K562 (cell line): ENCODE results near the gene MUC5B. TPM values are rescaled to one million over a fixed set of nuclear protein-coding genes. Genes with fewer than 3 reads are reported as not detected.

ENCODE experiments used
- ATAC-seq: fragments of 200-7000 bp; cut with Tn5 transposase; 3 replicates; pipeline ENCODE4 v1.9.1; 2020; ENCODE audit warnings: moderate library complexity
- BruUV-seq: library from RNA; stranded (reverse); fragments of 400-500 nt; replicated peaks from 2 replicates; lab custom pipeline; 2021; lab: Mats Ljungman, UMichigan
- CTCF ChIA-PET: fragments of 300-600 bp; formaldehyde crosslinking; extraction: SDS; loops from one replicate; lab custom pipeline; 2021; ENCODE audit warnings: low intra/inter-chr PET ratio; lab: Yijun Ruan, JAX
- POLR2A ChIA-PET: fragments of 300-600, 350-650 bp; sonication (Branson Sonifier 250); formaldehyde crosslinking; extraction: SDS; loops from one replicate; lab custom pipeline; 2021; ENCODE audit warnings: antibody characterized with exemption, inconsistent platforms; lab: Yijun Ruan, JAX
- DNase-seq, 4 experiments: peaks; one replicate each; pipeline versions ENCODE4 v3.0.0 to v3.0.0-alpha.2; 2011 to 2018; ENCODE audit warnings: low spot score in 3 of 4, mixed read lengths in 3 of 4; ENCODE audit errors: extremely low read depth in 1 of 4
- FAIRE-seq: peaks from 2 replicates; lab custom pipeline; 2011; peaks lifted over from hg19 to GRCh38; lab: Jason Lieb, UNC
- H2AFZ ChIP-seq: 2 replicates; pipeline ENCODE4 v1.6.0; 2011; ENCODE audit warnings: low read depth, low read length, control low read depth, inconsistent platforms
- H3K27ac ChIP-seq: fragments of 200-600 bp; 3 replicates; pipeline ENCODE4 v1.8.0; 2011; ENCODE audit warnings: low read depth, mild to moderate bottlenecking, control low read depth, inconsistent platforms, low read length, moderate library complexity, mixed read lengths; ENCODE audit errors: extremely low read depth
- H3K27me3 ChIP-seq, 2 experiments: fragments of 300-600 bp in 1 of 2; 2 replicates in 1 of 2; 3 replicates in 1 of 2; pipeline versions ENCODE4 v1.6.0 to v1.8.0; 2011; ENCODE audit warnings: inconsistent platforms in 2 of 2, low read length in 2 of 2, mild to moderate bottlenecking in 1 of 2, mixed read lengths in 1 of 2, moderate library complexity in 1 of 2; ENCODE audit not compliant: control insufficient read depth in 2 of 2, insufficient read depth in 2 of 2
- H3K36me3 ChIP-seq: fragments of 300-600 bp; 3 replicates; pipeline ENCODE4 v1.8.0; 2011; ENCODE audit warnings: mild to moderate bottlenecking, low read length, inconsistent platforms; ENCODE audit not compliant: control insufficient read depth, insufficient read depth
- H3K4me1 ChIP-seq, 2 experiments: fragments of 200-600 bp in 1 of 2; replicated peaks in 1 of 2; 2 replicates in 1 of 2; 3 replicates in 1 of 2; pipeline versions ENCODE4 v1.5.1 to v1.8.0; 2011; ENCODE audit warnings: inconsistent platforms in 2 of 2, low read length in 2 of 2, mild to moderate bottlenecking in 1 of 2, mixed read lengths in 1 of 2, moderate library complexity in 1 of 2; ENCODE audit not compliant: control insufficient read depth in 2 of 2, insufficient read depth in 2 of 2
- H3K4me2 ChIP-seq: 2 replicates; pipeline ENCODE4 v1.6.1; 2011; ENCODE audit warnings: low read length, control low read depth, inconsistent platforms, mixed read lengths; ENCODE audit not compliant: insufficient read depth
- H3K4me3 ChIP-seq: fragments of 200-600 bp; sonication (generic), shearing (Covaris generic); 2 replicates; pipeline ENCODE4 v1.5.1; 2016; ENCODE audit warnings: control low read depth, inconsistent platforms
- H3K79me2 ChIP-seq: fragments of 200-600 bp; 3 replicates; pipeline ENCODE4 v1.8.0; 2011; ENCODE audit warnings: low read length, inconsistent platforms; ENCODE audit not compliant: control insufficient read depth, insufficient read depth
- H3K9ac ChIP-seq, 2 experiments: 2 replicates each; pipeline versions ENCODE4 v1.6.0 to v1.6.1; 2011; ENCODE audit warnings: low read depth in 2 of 2, low read length in 2 of 2, control low read depth in 1 of 2, inconsistent platforms in 1 of 2, mild to moderate bottlenecking in 1 of 2, mixed read lengths in 1 of 2; ENCODE audit not compliant: insufficient read depth in 1 of 2
- H3K9me1 ChIP-seq: one replicate; pipeline ENCODE4 v1.6.0; 2011; ENCODE audit warnings: inconsistent platforms, mild to moderate bottlenecking, low read length, moderate library complexity; ENCODE audit not compliant: control insufficient read depth, insufficient read depth
- H3K9me3 ChIP-seq: replicated peaks from 2 replicates; pipeline ENCODE4 v1.5.1; 2011; ENCODE audit warnings: low read depth, low read length, inconsistent platforms; ENCODE audit not compliant: control insufficient read depth, insufficient read depth
- H4K20me1 ChIP-seq: replicated peaks from 2 replicates; pipeline ENCODE4 v1.6.1; 2011; ENCODE audit warnings: low read length, inconsistent platforms, mixed read lengths; ENCODE audit not compliant: control insufficient read depth, insufficient read depth
- BRF1 ChIP-seq: IDR thresholded peaks from 3 replicates; pipeline ENCODE4 v1.6.1; 2011; ENCODE audit warnings: borderline replicate concordance, mild to moderate bottlenecking; ENCODE audit not compliant: insufficient read length; ENCODE audit errors: extremely low read depth
- ELK1 ChIP-seq: sonication (generic); formaldehyde crosslinking; IDR thresholded peaks from 2 replicates; pipeline ENCODE4 v1.8.1; 2022; ENCODE audit warnings: missing genetic modification reagents
- EWSR1 ChIP-seq: fragments of 450-650 bp; IDR thresholded peaks from 2 replicates; pipeline ENCODE4 v1.6.1; 2018; ENCODE audit warnings: borderline replicate concordance, mild to moderate bottlenecking, low read depth, moderate library complexity; ENCODE audit not compliant: partially characterized antibody
- ZNF384 ChIP-seq: IDR thresholded peaks from 2 replicates; pipeline ENCODE4 v1.6.1; 2012; ENCODE audit warnings: low read depth, low read length, improper control_type of control experiment
- WGBS: fragments of 100-300 bp; shearing (Covaris generic); methylation state at CpG from one replicate; pipeline ENCODE4 v1.1.6; 2016; ENCODE audit warnings: low coverage, mixed read lengths; ENCODE audit not compliant: insufficient coverage; ENCODE audit errors: missing lambda C conversion rate; 5-methylcytosine and 5-hydroxymethylcytosine counted together
- in situ Hi-C: fragments of 300-500 bp; cut with MboI; formaldehyde crosslinking; loops from 4 replicates; pipeline ENCODE4 v1.15.0; 2018; ENCODE audit warnings: inconsistent platforms, mixed read lengths
- intact Hi-C: fragments of 100-400 bp; cut with micrococcal nuclease; formaldehyde crosslinking; loops from 2 replicates; pipeline ENCODE4 v1.14.2; 2022
- polyA plus RNA-seq, 8 experiments: library from polyadenylated mRNA; depleted of rRNA in 4 of 8; stranded (reverse) in 5 of 8; unstranded in 3 of 8; fragments of >200 nt; fragmentation: Nextera tagmentation in 2 of 8; fragmentation: Illumina TruSeq in 1 of 8; extraction: Ambion mirVana in 2 of 8; extraction: Trizol in 1 of 8; gene quantifications; 2 replicates each; pipeline versions ENCODE4 v1.2.1 to v1.2.3, GENCODE V29; 2011 to 2014; ENCODE audit warnings: inconsistent platforms in 1 of 8, missing spikeins in 1 of 8
- total RNA-seq, 7 experiments: library from RNA; depleted of rRNA in 6 of 7; stranded (reverse); fragments of >200 nt in 6 of 7; fragmentation: Illumina TruSeq in 2 of 7; extraction: Trizol in 2 of 7; gene quantifications; 2 replicates each; pipeline versions ENCODE4 v1.2.1 to v1.2.3, GENCODE V29; 2011 to 2021; ENCODE audit warnings: low replicate concordance in 1 of 7
- TF ChIP-seq, protein P1 (sequence below): fragments of 450-650 bp; IDR thresholded peaks from 2 replicates; pipeline ENCODE4 v1.6.1; 2016; ENCODE audit warnings: mild to moderate bottlenecking
- TF ChIP-seq, protein P2 (sequence below): fragments of 450-650 bp; formaldehyde crosslinking; IDR thresholded peaks from 2 replicates; pipeline ENCODE4 v1.4.0; 2020; ENCODE audit warnings: mild to moderate bottlenecking, moderate library complexity

Gene MUC5B
- total and polyA plus RNA-seq, 9 of the 15 experiments (the other 6 are each of a cell fraction or from before 2014, with no cell fraction given): 0.04 to 0.95 TPM; not detected in 7

- POLR2A ChIA-PET: no interaction called here
- Histone ChIP-seq H3K4me3 (no peak overlapping the region), H2AFZ (no peak overlapping the region), H3K79me2 (peaks cover 55% of the 10 kb centered on the region), H3K9ac (0 out of 4 replicates have a peak overlapping the region, but pooled peaks of 1 of the 2 experiments have one; percentile 68), H4K20me1 (peaks cover 18% of the 10 kb centered on the region), H3K27ac (no peak overlapping the region), H3K9me1 (peaks cover 12% of the 10 kb centered on the region), H3K4me1 (peaks cover 9 to 64% of the 10 kb centered on the region in 2 experiments), H3K9me3 (no peaks in the 10 kb centered on the region), H3K4me2 (no peak overlapping the region), H3K36me3 (peaks cover 18% of the 10 kb centered on the region; the same call in 1 of the 3 replicates), H3K27me3 (no peaks in the 10 kb centered on the region)
- CTCF ChIA-PET: no interaction called here
- no peak for ATAC-seq
- in situ Hi-C loops (no loop called here), intact Hi-C loops (no loop called here)
- FAIRE-seq: no peak
- BruUV-seq: no TSS peak
- TF ChIP-seq EWSR1: no peak
- TF ChIP-seq, protein P1, sequence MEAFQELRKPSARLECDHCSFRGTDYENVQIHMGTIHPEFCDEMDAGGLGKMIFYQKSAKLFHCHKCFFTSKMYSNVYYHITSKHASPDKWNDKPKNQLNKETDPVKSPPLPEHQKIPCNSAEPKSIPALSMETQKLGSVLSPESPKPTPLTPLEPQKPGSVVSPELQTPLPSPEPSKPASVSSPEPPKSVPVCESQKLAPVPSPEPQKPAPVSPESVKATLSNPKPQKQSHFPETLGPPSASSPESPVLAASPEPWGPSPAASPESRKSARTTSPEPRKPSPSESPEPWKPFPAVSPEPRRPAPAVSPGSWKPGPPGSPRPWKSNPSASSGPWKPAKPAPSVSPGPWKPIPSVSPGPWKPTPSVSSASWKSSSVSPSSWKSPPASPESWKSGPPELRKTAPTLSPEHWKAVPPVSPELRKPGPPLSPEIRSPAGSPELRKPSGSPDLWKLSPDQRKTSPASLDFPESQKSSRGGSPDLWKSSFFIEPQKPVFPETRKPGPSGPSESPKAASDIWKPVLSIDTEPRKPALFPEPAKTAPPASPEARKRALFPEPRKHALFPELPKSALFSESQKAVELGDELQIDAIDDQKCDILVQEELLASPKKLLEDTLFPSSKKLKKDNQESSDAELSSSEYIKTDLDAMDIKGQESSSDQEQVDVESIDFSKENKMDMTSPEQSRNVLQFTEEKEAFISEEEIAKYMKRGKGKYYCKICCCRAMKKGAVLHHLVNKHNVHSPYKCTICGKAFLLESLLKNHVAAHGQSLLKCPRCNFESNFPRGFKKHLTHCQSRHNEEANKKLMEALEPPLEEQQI: no peak
- TF ChIP-seq ZNF384: no peak
- TF ChIP-seq, protein P2, sequence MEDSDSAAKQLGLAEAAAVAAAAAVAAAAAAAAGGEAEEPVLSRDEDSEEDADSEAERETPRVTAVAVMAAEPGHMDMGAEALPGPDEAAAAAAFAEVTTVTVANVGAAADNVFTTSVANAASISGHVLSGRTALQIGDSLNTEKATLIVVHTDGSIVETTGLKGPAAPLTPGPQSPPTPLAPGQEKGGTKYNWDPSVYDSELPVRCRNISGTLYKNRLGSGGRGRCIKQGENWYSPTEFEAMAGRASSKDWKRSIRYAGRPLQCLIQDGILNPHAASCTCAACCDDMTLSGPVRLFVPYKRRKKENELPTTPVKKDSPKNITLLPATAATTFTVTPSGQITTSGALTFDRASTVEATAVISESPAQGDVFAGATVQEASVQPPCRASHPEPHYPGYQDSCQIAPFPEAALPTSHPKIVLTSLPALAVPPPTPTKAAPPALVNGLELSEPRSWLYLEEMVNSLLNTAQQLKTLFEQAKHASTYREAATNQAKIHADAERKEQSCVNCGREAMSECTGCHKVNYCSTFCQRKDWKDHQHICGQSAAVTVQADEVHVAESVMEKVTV (CRISPR knock-in tag): no peak
- no peak for TF ChIP-seq ELK1 (CRISPR knock-in tag)
- TF ChIP-seq BRF1: no peak
- DNase-seq: peak in 1 of 4 experiments; percentile 11
- 61% methylated on average over 14 of the region's 14 CpGs for WGBS
Measured at GRCh38 chr11:1304380-1304779, 81.5 kb downstream of the MUC5B start.
